Measurements from ENCODE around the gene SLC35G1.

SLC35G1 gene, protein sequence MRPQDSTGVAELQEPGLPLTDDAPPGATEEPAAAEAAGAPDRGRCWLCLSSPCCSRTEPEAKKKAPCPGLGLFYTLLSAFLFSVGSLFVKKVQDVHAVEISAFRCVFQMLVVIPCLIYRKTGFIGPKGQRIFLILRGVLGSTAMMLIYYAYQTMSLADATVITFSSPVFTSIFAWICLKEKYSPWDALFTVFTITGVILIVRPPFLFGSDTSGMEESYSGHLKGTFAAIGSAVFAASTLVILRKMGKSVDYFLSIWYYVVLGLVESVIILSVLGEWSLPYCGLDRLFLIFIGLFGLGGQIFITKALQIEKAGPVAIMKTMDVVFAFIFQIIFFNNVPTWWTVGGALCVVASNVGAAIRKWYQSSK

DNA sequence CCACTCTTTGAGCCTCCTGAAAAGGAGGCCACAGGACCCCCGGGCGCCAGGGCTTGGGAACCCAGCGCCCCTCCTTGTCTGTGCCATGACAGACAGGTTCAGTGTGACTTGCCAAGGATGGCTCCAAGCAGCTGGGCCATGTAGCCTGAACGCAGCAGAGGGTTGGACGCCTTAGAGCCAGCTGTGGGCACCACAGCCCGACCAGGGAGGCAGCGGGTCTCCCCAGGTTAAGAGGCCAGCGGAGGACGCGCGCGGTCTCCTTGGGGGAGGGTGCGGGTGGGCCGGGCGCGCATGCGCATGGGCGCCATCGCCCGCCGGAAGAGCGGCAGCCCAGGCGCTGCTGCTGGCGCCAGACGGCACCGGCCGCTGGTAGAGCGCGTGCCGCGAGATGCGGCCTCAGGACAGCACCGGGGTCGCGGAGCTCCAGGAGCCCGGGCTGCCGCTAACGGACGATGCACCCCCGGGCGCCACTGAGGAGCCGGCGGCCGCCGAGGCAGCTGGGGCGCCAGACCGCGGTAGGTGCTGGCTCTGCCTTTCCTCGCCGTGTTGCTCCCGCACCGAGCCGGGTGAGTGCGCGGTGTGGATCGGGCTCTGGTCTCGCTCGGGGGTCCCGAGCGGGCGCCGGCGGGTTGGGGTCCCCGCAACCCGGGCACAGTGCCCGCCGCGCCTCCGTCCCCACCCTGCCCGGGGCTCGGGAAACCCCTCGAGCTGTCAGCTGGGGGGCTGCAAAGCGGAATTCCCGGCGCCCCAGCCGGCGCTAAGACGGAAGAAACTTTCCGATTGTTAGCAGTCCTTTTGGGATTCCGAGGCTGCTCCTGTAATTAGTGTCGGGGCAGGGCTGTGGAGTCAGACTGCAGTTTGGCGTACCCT, at the start of gene SLC35G1:
SLC35G1 (plus strand) TSS at position 333 of the 870 bp plus-strand sequence; CDS start at position 389, 56 bp downstream.
- peak; percentile 51 for DNase-seq (ENCODE audit: low spot score)

DNA sequence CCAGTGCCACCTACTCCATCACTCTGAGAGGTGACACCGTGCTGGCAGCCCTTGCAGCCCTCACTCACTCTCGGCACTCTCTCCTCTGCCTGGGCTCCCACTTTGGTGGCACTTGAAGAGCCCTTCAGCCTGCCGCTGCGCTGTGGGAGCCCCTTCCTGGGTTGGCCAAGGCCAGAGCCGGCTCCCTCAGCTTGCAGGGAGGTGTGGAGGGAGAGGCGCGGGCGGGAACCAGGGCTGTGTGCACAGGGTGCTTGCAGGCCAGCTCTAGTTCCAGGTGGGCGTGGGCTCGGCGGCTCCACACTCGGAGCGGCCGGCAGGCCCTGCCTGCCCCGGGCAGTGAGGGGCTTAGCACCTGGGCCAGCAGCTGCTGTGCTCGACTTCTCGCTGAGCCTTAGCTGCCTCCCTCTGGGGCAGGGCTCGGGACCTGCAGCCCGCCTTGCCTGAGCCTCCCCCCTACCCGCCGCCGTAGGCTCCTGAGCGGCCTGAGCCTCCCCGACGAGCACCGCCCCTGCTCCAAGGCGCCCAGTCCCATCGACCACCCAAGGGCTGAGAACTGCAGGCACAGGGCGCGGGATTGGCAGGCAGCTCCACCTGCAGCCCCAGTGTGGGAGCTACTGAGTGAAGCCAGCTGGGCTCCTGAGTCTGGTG, 48.7 kb upstream of the SLC35G1 start:
- no peak for DNase-seq (ENCODE audit: low spot score)

DNA sequence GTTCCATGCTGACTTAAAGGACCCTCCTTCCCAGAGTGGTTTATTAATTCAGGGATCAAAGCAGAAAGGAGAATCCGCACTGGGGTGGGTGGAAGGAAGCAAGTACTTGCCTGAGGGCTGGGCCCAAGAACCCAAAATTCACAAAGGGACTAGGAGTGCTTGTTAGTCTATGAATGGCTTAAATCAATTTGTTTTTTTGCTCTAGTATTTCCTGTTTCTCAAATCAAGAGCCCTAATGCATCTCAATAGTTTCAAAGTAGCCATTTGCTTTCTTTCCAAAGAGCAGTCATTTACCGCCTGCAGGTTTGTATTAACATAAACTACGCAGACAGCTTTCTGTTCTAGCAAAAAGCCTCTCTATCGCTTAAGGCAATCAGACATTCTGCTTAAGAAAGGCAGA, 44.2 kb upstream of the SLC35G1 start:
- no peak for DNase-seq (ENCODE audit: low spot score)

DNA sequence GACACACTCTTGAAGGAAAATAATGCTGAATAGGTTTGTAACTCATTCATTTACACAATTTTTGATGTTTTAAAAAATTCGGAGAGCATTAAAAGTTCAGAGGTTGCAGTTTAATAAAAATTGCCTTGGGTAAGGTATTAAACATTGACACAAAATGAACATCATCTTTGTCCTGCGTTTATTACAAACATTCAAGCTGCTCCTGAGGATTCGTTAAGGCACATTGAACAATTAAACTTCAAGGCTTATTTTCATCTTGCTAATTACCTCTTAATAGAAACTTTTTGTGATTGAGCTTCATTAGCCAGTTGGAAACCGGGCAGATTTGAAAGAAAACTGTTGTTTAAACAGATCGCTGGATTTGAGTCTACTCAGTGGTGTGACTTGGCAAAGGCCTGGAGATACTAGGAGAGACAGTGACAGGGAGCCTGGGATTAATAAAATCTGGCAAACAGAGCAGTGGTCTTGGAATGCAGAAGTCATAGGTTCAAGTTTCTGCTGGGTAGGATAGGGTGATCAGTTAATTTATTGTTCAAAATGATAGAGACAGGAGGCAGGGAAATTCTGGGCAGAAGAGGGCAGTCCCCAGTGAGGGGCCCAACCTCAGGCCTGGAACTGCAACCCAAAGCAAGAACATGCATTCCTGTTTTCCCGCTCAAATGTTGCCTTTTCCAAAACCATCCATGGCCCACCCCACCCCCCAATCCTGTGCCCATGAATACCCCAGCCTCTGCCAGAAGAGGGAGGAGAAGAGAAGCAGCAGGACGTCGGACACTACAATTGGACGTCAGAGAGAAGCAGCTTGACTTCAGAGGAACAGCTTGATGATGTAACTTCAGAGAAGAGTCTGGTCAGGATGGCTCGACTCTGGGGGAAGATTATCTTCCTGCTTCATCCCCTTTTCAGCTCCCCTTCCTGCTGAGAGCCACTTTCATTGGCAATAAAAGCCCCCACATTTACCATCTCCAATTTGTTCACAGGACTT, 43.5 kb upstream of the SLC35G1 start:
- DNase-seq (ENCODE audit: low spot score): no peak

DNA sequence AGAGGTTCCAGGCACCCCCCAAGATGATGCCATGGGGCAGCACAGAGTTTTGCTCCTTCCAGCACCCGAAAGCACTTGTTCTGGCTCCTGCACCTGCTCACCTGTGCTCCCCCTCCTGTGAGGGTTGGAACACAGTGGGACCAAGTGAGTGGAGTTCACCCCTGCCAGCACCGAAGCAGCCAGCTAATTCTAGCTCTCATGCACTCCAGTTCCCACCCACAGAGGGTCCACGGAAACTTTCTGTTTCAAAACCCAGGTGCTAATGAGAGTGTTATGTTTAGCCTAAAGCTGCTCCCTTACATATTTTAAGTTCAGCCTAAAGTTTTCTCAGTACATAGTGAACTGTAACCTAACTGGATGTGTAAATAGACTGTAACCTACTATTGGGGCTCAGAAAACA, 42.6 kb upstream of the SLC35G1 start:
- DNase-seq (ENCODE audit: low spot score): no peak

DNA sequence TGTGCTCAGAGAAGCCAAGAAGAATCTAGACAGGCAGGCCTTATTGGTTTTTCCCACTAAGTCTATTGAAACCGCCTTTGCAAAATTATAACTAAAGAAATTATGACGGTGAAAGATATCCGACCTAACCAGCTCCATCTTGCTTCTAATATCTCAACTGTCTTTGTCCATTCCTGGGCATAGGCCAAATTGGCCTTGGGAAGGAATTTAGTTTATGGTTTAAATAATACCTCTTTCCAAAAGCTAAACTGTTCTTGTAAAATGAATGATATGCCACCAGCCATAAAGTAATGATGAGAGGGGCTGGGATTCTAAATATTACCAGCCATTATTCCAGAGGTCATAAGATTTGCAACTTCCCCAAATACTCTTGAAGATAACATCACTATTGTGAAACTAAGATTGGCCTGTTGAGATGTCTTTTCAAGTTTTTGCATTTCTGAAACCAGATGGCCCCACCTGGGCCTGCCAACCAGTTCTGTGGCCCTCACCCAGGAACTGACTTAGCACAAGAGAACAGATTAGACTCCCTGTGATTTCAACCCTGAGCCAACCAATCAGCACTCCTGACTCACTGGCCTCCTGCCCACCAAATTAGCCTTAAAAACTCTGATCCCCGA, 41.2 kb upstream of the SLC35G1 start:
- no peak for DNase-seq (ENCODE audit: low spot score)

DNA sequence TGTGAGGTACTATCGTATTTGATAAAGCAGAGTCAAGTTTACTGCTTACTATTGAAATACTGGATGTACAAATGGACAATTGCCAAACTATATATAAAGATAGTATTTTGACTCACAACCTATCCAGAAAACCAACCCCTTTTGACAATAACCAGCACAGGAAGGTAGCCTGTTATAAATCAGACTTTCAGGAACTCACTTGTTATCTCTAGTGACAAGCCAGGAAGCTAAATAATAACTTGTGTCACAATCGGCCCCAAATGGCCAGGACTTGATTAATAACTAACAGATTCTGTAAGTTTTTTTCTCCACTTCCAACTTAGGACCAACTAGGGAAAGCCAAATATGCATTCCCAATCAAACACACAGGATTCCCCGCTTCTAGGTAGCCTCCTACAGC, 38.8 kb upstream of the SLC35G1 start:
- DNase-seq (ENCODE audit: low spot score): no peak

DNA sequence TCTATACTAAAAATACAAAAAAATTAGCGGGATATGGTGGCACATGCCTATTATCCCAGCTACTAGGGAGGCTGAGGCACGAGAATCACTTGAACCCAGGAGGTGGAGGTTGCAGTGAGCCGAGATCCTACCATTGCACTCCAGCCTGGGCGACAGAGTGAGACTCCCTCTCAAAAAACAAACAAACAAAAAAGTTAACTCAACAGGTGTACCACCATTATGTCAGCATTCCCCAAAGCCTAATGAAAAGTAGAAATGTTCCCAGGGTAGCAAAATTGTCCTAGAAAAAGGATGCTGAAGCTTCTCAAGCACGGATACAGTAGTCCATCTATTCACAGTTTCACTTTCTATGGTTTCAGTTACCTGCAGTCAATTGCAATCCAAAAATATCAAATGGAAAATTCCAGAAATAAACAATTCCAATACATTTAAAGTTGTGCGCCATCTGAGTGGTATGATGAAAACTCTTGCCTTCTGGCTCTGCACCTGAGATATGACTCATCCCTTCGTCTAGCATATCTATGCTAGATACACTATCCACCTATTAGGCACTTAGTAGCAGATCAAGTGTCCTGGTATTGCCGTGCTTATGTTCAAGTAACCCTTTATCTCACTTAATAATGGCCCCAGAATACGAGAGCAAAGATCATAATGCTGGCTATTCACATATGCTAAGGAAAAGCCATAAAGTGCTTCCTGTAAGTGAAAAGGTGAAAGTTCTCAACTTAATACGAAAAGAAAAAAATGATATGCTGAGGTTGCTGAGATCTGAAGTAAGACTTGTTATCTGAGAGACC, 37.2 kb upstream of the SLC35G1 start:
- no peak for DNase-seq (ENCODE audit: low spot score)

DNA sequence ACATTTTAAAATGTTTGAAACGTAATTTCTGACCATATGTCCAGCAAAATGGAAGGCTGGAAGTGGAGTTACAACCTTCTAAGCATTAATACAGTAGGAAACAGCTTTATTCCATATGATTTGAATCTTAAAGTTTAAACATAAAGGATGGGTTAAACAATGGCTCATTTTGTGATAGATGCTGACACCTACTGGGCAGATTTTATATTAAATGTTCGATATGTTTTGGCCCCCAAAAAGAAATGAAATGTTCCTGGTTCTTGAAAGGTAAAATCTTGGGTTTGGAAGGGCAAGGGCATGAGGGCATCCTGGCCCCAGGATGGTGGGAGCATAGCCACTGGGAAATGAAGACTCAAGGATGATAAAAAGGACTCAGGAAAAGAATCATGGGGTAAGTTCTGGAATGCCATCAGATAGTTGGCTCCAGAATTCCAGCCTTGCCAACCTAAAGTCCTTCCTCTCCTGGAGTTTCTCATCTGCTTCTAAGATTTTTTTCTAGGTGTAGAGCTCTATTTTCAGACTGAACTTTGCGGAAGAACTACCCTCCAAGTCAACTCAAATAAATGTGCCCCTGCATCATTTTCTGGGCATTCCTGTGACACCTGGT, 34.6 kb upstream of the SLC35G1 start:
- no peak for DNase-seq (ENCODE audit: low spot score)

DNA sequence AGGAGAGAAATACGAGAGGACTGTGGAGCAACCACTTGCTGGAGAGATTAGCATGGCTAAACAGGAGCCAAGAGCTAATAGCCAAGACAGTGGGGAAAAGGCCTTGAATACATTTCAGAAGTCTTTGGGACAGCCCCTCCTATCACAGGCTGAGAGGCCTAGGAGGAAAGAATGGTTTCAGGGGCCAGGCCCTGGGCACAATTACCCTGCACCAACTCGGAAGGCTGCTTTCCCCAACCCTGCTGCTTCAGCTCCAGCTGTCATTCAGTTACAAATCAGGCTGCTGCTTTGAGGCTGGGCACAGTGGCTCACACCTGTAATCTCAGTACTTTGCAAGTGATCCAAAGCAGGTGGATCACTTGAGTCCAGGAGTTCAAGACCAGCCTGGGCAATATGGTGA, 32.0 kb upstream of the SLC35G1 start:
- DNase-seq (ENCODE audit: low spot score): no peak

DNA sequence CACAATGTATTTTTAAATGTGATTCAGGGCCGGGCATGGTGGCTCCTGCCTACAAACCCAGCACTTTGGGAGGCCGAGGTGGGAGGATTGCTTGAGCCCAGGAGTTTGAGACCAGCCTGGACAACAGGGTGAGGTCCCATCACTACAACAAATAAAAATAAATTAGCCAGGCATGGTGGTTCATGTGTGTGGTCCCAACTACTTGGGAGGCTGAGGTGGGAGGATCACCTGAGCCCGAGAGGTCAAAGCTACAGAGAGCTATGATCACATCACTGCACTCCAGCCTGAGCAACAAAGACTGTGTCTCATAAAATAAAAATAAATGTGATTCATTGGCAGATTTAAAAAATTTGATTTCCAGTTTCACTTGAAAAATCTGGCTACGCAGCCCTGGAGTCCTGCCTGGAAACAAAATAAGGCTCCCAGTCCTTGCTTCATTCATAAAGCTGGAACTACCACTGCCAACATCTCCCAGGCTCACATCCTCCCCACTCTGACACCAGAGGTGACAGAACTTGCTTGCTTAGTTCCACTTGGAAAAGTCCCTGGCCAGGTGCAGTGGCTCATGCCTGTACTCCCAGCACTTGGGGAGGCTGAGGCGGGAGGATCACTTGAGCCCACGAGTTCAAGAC, 27.9 kb upstream of the SLC35G1 start:
- DNase-seq (ENCODE audit: low spot score): no peak

DNA sequence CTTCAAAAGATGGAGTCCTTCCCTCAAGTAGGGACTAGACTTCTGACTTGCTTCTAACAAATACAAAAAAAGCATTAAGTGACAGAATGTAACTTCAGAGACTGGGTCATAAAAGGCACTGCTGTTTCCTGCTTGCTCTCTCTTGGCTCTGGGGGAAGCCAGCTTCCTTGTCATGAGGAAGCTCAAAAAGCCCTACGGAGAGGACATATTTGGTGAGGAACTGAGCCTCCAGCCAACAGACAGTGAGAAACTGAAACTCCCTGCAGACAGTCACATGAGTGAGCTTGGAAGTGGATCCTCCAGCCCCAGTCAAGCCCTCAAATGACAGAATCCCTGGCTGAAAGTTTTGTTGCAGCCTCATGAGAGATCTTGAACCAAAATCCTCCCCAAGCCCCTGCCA, 26.3 kb upstream of the SLC35G1 start:
- no peak for DNase-seq (ENCODE audit: low spot score)

DNA sequence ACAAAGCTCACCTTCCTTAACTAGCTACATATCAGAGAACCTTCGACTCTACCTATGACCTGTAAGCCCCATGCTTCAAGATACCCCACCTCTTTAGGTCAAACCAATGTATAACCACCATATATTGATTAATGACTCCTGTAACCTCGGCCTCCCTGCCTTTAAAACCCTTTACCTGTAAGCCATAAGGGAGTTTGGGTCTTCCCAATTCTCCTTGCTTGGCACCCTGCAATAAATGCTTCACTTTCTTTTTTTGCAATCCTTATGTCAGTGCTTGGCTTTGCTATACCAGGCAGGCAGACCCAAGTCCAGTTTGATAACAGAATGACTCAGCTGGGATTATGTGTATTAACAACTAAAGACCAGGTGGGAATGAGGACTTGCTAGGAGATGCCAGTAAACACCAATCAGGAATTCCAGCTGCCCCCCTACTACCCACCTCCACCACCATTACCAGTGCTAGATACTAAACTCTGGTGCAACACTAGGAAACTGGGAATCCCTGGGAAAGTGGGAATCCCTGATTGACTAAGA, 22.0 kb upstream of the SLC35G1 start:
- DNase-seq (ENCODE audit: low spot score): no peak

DNA sequence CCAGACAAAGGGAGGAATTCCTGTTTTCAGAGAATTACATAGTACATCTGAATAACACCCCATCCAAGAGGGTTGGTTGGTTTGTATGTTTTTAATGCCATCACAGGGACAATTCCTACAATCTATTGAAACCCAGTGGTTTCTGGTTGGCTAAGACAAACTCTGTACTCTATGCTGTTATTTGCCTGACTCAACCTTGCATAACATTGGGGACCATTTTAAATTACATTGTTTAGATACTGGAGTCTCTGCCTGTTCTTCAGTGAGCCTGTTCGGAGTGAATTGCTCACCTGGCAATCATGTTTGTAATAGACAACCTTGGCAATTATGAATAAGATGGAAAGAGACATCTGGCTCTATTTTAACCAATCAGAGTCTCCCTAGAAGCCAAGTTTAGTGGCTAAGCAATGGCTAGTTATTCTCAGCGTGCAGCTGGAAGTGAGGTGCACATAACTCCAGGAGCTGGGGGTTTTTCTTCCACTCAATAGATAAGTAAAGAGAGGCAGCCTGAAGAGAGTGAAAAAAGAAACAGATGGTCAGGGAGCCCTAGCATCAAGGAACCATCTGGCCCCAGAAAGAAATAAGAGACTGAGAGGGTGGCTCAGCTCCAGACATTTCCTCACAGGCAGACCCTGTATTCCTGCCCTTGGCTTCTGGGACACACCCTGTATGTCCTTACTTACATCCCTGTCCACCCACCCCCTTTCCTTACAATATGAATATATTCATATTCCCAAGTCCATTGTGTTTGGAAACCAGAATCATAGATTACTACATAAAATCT, 21.2 kb upstream of the SLC35G1 start:
- DNase-seq (ENCODE audit: low spot score): no peak

DNA sequence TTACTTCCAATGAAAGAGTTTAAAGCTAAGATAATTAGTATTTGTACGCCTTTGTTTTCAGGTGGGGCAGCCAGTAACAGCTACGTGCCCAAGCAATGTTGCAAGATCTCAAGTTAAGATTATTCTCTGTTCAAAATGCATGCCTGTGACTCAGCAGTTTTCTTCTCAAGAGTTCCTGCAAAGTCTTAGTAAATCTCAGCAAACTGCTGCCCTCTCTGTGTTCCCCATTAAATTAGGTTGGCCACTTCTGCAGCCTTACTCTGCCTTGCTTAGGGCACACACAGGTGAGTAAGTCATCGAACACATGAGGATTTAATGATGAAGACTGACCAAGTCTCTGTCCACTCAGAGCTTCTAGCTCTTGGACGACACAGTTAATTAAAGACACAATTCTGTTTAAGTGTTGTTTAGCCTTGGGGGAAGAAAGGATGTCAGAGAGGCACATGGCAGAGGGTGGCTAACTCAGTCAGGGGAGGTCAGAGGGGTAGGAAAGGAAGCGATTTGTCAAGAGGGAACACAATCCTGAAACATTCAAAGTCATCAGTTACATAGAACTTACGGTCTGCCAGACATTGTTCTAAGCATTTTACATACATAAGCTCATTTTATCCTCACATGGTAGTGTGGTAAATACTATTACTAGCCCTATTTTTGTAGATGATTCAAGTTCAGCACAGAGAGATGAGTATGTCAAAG, 20.2 kb upstream of the SLC35G1 start:
- no peak for DNase-seq (ENCODE audit: low spot score)

DNA sequence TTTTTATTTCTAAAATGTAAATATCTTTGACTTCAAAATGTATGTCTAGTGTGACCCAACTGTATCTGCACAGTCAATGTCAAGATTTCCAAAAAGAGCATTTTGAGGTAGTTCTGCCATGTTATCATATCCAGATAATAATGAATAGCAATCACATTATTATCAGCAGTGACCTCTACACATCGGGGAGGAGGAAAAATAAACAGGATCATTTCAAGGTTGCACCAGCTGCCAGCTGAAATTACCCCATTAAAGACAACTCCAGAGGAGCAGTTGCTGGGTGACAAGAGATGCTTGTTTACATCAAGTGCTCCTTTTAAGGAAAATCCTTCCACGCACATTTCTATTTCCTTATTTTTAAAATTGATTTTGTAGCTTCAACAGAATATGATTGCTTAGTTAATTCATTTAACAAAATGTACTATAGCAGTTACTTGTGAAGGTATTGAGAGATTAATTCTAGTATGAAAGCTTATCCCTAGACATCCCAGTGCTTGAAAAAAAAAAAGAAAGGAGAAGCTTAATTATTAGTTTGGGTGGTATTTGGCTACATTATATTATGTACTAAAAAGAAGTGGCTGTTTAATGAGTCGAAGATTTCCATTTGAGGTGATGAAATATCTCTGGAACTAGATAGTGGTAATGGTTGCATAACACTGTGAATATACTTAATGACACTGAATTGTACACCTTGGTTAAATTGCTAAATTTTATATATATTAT, 19.3 kb upstream of the SLC35G1 start:
- no peak for DNase-seq (ENCODE audit: low spot score)

DNA sequence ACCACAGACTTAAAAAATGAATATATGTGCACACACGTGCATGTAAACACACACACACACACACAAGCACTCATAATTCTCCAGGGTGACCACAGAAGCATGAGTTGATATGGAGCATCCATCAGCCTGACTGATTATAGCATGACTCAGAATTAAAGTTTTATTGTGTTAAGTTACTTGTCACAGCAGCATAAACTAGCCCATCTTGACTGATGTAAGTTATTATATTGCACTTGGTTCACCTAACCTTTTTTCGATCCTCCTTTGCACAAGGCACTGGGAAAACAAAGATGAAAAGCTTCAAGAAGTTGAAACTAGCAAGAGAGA, 18.8 kb upstream of the SLC35G1 start:
- no peak for DNase-seq (ENCODE audit: low spot score)

Measured in hematopoietic multipotent progenitor cell treated with erythropoietin and hydrocortisone succinate and interleukin-3 and kit ligand, for 17 days (in vitro differentiated cells).